ENCODE data around the gene TIMM22.
"Not testable (repeated sequence)": the region's sequence is repeated elsewhere in the genome, so short reads cannot be mapped to it uniquely, and the experiment has no call there.

TIMM22 gene

GRCh38 chr17:1045456-1045855 lies 48.5 kb downstream of the TIMM22 start:
- DNase-seq, result no peak
- in situ Hi-C loops (cut with HindIII; ENCODE audit: low pct_ligation_motif_present, low pct_unique_long_range_greater_than_20kb, low sequenced_read_pairs), result no loop called here

DNA sequence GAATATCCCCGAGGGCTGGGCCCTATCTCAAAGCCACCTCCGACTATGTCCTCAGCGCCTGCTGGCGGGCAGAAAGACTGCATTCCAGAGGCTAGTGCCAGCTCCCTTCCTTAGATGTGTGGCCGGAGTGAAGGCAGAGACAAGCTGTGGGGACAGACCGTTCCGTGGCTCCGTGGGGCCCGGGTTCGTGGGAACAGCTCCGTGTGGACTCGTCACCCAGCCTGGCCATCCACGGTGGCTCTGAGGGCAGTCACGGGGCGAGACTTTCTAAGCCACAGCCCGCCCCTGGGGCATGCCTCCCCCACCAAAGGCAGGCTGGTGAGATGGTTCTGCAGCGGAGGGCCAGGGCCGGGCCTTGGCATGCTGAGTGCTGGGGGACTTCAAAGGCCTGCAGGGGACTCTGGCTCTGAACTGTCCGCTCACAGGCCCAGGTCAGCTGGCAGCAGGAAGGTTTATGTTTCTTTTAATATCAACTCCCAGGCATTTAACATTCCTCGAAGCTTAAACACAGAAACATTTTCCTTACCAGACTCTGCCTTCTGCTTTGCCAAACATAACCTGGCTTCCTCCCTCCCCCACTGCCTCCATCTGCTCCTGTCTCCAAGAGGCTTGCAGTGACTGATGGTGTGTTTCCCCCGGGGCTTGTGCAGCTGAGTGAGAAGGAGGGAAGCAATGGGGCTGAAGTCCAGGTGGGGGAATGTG lies 50.4 kb downstream of the TIMM22 start:
- DNase-seq, result no peak
- in situ Hi-C loops (cut with HindIII; ENCODE audit: low pct_ligation_motif_present, low pct_unique_long_range_greater_than_20kb, low sequenced_read_pairs), result no loop called here

GRCh38 chr17:1047879-1048470 lies 51.0 kb downstream of the TIMM22 start:
- no peak for DNase-seq
- in situ Hi-C loops (cut with HindIII; ENCODE audit: low pct_ligation_motif_present, low pct_unique_long_range_greater_than_20kb, low sequenced_read_pairs), result no loop called here

GRCh38 chr17:1048516-1049115 lies 51.7 kb downstream of the TIMM22 start:
- DNase-seq; in situ Hi-C loops (cut with HindIII; ENCODE audit: low pct_ligation_motif_present, low pct_unique_long_range_greater_than_20kb, low sequenced_read_pairs): not testable (repeated sequence)

- no peak for DNase-seq
- in situ Hi-C loops (cut with HindIII; ENCODE audit: low pct_ligation_motif_present, low pct_unique_long_range_greater_than_20kb, low sequenced_read_pairs), result no loop called here
Measured at GRCh38 chr17:1049446-1050225, 52.7 kb downstream of the TIMM22 start.

DNA sequence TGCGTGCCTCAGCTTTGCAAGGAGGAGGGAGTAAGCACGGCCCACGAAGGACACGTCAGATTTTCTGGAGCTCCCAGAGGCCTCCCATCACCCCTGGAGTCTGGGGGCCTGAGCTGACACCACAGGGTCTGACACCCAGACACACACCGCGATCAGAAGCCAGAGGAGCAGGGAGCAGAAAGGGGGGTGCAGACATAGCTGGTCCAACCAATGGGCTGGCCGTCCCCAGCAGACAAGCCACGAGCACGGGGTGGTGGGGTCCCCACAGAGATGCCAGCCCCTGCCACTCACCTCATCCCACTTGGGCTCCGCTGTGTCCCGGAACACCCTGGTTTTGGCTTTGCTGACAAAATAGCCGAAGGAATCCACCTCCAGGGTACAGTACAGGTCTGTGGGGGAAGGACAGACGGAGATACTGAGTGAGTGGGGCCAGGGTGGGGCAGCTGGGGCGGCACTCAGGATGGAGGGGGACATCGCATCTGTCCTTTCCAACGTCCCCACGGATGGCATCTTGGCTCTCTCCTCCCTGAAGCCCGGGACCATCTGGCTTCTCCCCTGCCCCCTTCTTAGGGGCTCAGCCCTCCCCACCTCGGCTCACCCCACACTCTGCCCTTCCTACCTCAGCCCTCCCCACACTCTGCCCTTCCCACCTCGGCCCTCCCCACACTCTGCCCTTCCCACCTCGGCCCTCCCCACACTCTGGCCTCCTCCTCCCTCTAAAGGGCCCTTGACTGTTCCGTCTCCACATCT lies 53.5 kb downstream of the TIMM22 start:
- in situ Hi-C loops (cut with HindIII; ENCODE audit: low pct_ligation_motif_present, low pct_unique_long_range_greater_than_20kb, low sequenced_read_pairs), result no loop called here

GRCh38 chr17:1050996-1051925 lies 54.3 kb downstream of the TIMM22 start:
- in situ Hi-C loops (cut with HindIII; ENCODE audit: low pct_ligation_motif_present, low pct_unique_long_range_greater_than_20kb, low sequenced_read_pairs), result no loop called here
- no peak for DNase-seq

More for the DNA sequence above, 53.5 kb downstream of the TIMM22 start:
- DNase-seq, result no peak

Data from ACHN (cell line).